ENCODE measurements around the gene BAZ1B.
"Not testable (repeated sequence)": the region's sequence is repeated elsewhere in the genome, so short reads cannot be mapped to it uniquely, and the experiment has no call there.

The BAZ1B gene

GRCh38 chr7:73509463-73509862 lies 12.6 kb downstream of the BAZ1B start:
- H3K4me3 ChIP-seq = no peak overlapping the region
- no peak overlapping the region for H3K27ac ChIP-seq

- H3K4me3 ChIP-seq = no peak overlapping the region
Observed at GRCh38 chr7:73507556-73507955, 14.5 kb downstream of the BAZ1B start.

GRCh38 chr7:73504920-73505319 lies 17.2 kb downstream of the BAZ1B start:
- Histone ChIP-seq H3K27ac (no peak overlapping the region), H3K4me3 (no peak overlapping the region)

More at GRCh38 chr7:73507556-73507955, 14.5 kb downstream of the BAZ1B start:
- no peak overlapping the region for H3K27ac ChIP-seq

- H3K4me3 ChIP-seq = no peak overlapping the region
- H3K27ac ChIP-seq = no peak overlapping the region
Observed at GRCh38 chr7:73504017-73504416, 18.1 kb downstream of the BAZ1B start.

- no peak overlapping the region for H3K4me3 ChIP-seq
- H3K27ac ChIP-seq = no peak overlapping the region
Observed at GRCh38 chr7:73503229-73503628, 18.9 kb downstream of the BAZ1B start.

GRCh38 chr7:73496626-73497025 lies 25.5 kb downstream of the BAZ1B start:
- no peak overlapping the region for H3K4me3 ChIP-seq
- no peak overlapping the region for H3K27ac ChIP-seq

GRCh38 chr7:73495507-73495906 lies 26.6 kb downstream of the BAZ1B start:
- not testable (repeated sequence) for H3K4me3 ChIP-seq, H3K27ac ChIP-seq

- Histone ChIP-seq H3K4me3 (no peak overlapping the region), H3K27ac (no peak overlapping the region)
Observed at GRCh38 chr7:73489976-73490375, 32.1 kb downstream of the BAZ1B start.

GRCh38 chr7:73487486-73487885 lies 34.6 kb downstream of the BAZ1B start:
- H3K27ac ChIP-seq = no peak overlapping the region
- no peak overlapping the region for H3K4me3 ChIP-seq

GRCh38 chr7:73483171-73483570 lies 38.9 kb downstream of the BAZ1B start:
- Histone ChIP-seq H3K4me3 (no peak overlapping the region), H3K27ac (no peak overlapping the region)

GRCh38 chr7:73482746-73483145 lies 39.3 kb downstream of the BAZ1B start:
- Histone ChIP-seq H3K4me3 (no peak overlapping the region), H3K27ac (no peak overlapping the region)

- H3K4me3 ChIP-seq, H3K27ac ChIP-seq: not testable (repeated sequence)
Observed at GRCh38 chr7:73481521-73481920, 40.6 kb downstream of the BAZ1B start.

- H3K27ac ChIP-seq = no peak overlapping the region
- no peak overlapping the region for H3K4me3 ChIP-seq
Observed at GRCh38 chr7:73478549-73478948, 43.5 kb downstream of the BAZ1B start.

- H3K27ac ChIP-seq = no peak overlapping the region
- no peak overlapping the region for H3K4me3 ChIP-seq
Observed at GRCh38 chr7:73477376-73477775, 44.7 kb downstream of the BAZ1B start.

- Histone ChIP-seq H3K4me3 (no peak overlapping the region), H3K27ac (no peak overlapping the region)
Observed at GRCh38 chr7:73470208-73470607, 51.9 kb downstream of the BAZ1B start.

GRCh38 chr7:73467046-73467445 lies 55.0 kb downstream of the BAZ1B start:
- H3K4me3 ChIP-seq, H3K27ac ChIP-seq: not testable (repeated sequence)

- Histone ChIP-seq H3K4me3 (no peak overlapping the region), H3K27ac (no peak overlapping the region)
Observed at GRCh38 chr7:73466112-73466511, 56.0 kb downstream of the BAZ1B start.

- Histone ChIP-seq H3K4me3 (no peak overlapping the region), H3K27ac (no peak overlapping the region)
Observed at GRCh38 chr7:73463966-73464365, 58.1 kb downstream of the BAZ1B start.

GRCh38 chr7:73463260-73463659 lies 58.8 kb downstream of the BAZ1B start:
- Histone ChIP-seq H3K27ac (no peak overlapping the region), H3K4me3 (no peak overlapping the region)

- H3K27ac ChIP-seq = no peak overlapping the region
Observed at GRCh38 chr7:73461782-73462285, 60.3 kb downstream of the BAZ1B start.

GRCh38 chr7:73454424-73454823 lies 67.7 kb downstream of the BAZ1B start:
- Histone ChIP-seq H3K27ac (no peak overlapping the region), H3K4me3 (no peak overlapping the region)

More at GRCh38 chr7:73461782-73462285, 60.3 kb downstream of the BAZ1B start:
- H3K4me3 ChIP-seq = no peak overlapping the region

GRCh38 chr7:73452999-73453635 lies 69.0 kb downstream of the BAZ1B start:
- no peak overlapping the region for H3K4me3 ChIP-seq
- H3K27ac ChIP-seq = peak overlapping the region in 1 of 21 experiments; percentile 20
